ENCODE data around the gene MTERF2.
A peak's percentile ranks its signal among the peaks of the same experiment; 100 is the strongest.

MTERF2 gene

GRCh38 chr12:106987846-106988245 lies 900 bp upstream of the MTERF2 start:
- DNase-seq (ENCODE audit: low read depth), result no peak

GRCh38 chr12:106986135-106986534 lies 811 bp downstream of the MTERF2 start:
- no peak for DNase-seq (ENCODE audit: low read depth)

- DNase-seq (ENCODE audit: low read depth), result no peak
Observed at GRCh38 chr12:106985479-106985878, 1.5 kb downstream of the MTERF2 start.

GRCh38 chr12:106984588-106985137 lies 2.3 kb downstream of the MTERF2 start:
- DNase-seq (ENCODE audit: low read depth), result no peak

- no peak for DNase-seq (ENCODE audit: low read depth)
Observed at GRCh38 chr12:106982229-106982628, 4.7 kb downstream of the MTERF2 start.

GRCh38 chr12:106981788-106982187 lies 5.2 kb downstream of the MTERF2 start:
- DNase-seq (ENCODE audit: low read depth), result no peak

- no peak for DNase-seq (ENCODE audit: low read depth)
Observed at GRCh38 chr12:106980944-106981343, 6.0 kb downstream of the MTERF2 start.

GRCh38 chr12:106978035-106978800 lies 8.7 kb downstream of the MTERF2 start:
- DNase-seq (ENCODE audit: low read depth), result no peak

GRCh38 chr12:106976668-106977067 lies 10.3 kb downstream of the MTERF2 start:
- no peak for DNase-seq (ENCODE audit: low read depth)

GRCh38 chr12:106975993-106976658 lies 10.8 kb downstream of the MTERF2 start:
- no peak for DNase-seq (ENCODE audit: low read depth)

- DNase-seq (ENCODE audit: low read depth), result no peak
Observed at GRCh38 chr12:106975098-106975497, 11.8 kb downstream of the MTERF2 start.

GRCh38 chr12:106974511-106974910 lies 12.4 kb downstream of the MTERF2 start:
- no peak for DNase-seq (ENCODE audit: low read depth)

- no peak for DNase-seq (ENCODE audit: low read depth)
Observed at GRCh38 chr12:106973545-106973944, 13.4 kb downstream of the MTERF2 start.

- no peak for DNase-seq (ENCODE audit: low read depth)
Observed at GRCh38 chr12:106971065-106971464, 15.9 kb downstream of the MTERF2 start.

- DNase-seq (ENCODE audit: low read depth), result no peak
Observed at GRCh38 chr12:106964526-106964925, 22.4 kb downstream of the MTERF2 start.

GRCh38 chr12:106962286-106962685 lies 24.7 kb downstream of the MTERF2 start:
- DNase-seq (ENCODE audit: low read depth), result no peak

GRCh38 chr12:106960443-106960842 lies 26.5 kb downstream of the MTERF2 start:
- no peak for DNase-seq (ENCODE audit: low read depth)

GRCh38 chr12:106957583-106957982 lies 29.4 kb downstream of the MTERF2 start:
- DNase-seq (ENCODE audit: low read depth), result no peak

GRCh38 chr12:106956048-106956578 lies 30.8 kb downstream of the MTERF2 start:
- DNase-seq (ENCODE audit: low read depth), result peak; percentile 29

- peak; percentile 86 for DNase-seq (ENCODE audit: low read depth)
Observed at GRCh38 chr12:106955377-106956047, 31.4 kb downstream of the MTERF2 start, which contains the start of gene TMEM263. Gene TMEM263, plus strand, starts transcription at chr12:106955907. Its CDS starts 11,210 bp downstream, at chr12:106967117.

GRCh38 chr12:106954462-106955376 lies 32.2 kb downstream of the MTERF2 start:
- no peak for DNase-seq (ENCODE audit: low read depth)

All from stimulated activated CD8-positive, alpha-beta memory T cell treated with anti-CD3 and anti-CD28 coated beads, Interleukin-12 subunit alpha, Interleukin-12 subunit beta, amount 100 ng/mL, for 1 hour (primary cell).